Prostate gland (tissue), 2 donors: Measurements from ENCODE around the gene PRKG1.

Source experiments
- POLR2AphosphoS5 ChIP-seq: sonication (generic); formaldehyde crosslinking; IDR thresholded peaks from one replicate; pipeline ENCODE4 v1.6.1; 2017; ENCODE audit warnings: antibody characterized with exemption
- TF ChIP-seq, protein P1 (sequence below), 4 experiments: fragments of 200-600 bp in 2 of 4; fragments of 450-650 bp in 2 of 4; sonication (generic) in 2 of 4; IDR thresholded peaks; 1 replicate in 3 of 4; 2 replicates in 1 of 4; pipeline ENCODE4 v1.5.1; 2016 to 2019; ENCODE audit warnings: antibody characterized with exemption in 4 of 4, mild to moderate bottlenecking in 2 of 4, moderate library complexity in 2 of 4

DNA sequence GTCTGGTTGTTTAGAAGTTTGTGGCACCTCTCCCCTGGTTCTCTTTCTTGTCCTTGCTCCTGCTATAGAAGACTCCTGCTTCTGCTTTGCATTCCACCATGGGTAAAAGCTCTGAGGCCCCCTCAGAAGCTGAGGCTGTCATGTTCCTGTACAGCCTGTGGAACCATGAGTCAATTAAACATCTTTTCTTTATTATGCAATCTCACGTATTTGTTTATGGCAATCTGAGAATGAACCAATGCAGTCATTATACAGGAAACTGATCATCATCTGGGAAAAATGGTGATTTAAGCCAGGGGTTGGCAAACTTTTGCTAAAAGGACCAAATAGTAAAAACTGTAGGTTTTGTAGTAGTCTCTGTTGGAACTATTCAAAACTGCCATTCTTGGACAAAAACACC, 449.8 kb downstream of the PRKG1 start:
- no peak for TF ChIP-seq POLR2AphosphoS5
- TF ChIP-seq, protein P1, sequence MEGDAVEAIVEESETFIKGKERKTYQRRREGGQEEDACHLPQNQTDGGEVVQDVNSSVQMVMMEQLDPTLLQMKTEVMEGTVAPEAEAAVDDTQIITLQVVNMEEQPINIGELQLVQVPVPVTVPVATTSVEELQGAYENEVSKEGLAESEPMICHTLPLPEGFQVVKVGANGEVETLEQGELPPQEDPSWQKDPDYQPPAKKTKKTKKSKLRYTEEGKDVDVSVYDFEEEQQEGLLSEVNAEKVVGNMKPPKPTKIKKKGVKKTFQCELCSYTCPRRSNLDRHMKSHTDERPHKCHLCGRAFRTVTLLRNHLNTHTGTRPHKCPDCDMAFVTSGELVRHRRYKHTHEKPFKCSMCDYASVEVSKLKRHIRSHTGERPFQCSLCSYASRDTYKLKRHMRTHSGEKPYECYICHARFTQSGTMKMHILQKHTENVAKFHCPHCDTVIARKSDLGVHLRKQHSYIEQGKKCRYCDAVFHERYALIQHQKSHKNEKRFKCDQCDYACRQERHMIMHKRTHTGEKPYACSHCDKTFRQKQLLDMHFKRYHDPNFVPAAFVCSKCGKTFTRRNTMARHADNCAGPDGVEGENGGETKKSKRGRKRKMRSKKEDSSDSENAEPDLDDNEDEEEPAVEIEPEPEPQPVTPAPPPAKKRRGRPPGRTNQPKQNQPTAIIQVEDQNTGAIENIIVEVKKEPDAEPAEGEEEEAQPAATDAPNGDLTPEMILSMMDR (IDR thresholded peaks at IDR 0.05), result no peak
